Spleen (tissue), 11 donors: ENCODE results near the gene HLA-DMB. TPM values are rescaled to one million over a fixed set of nuclear protein-coding genes. Genes with fewer than 3 reads are reported as not detected.

Experiments
- DNase-seq: peaks from one replicate; pipeline ENCODE4 v3.0.0-alpha.2; 2020
- H3K27ac ChIP-seq, 8 donors: fragments of 200-600 bp; sonication (generic) in 7 of 8; 1 replicate in 4 of 8; 2 replicates in 4 of 8; pipeline versions ENCODE4 v1.5.0 to v1.8.0; 2016 to 2021; ENCODE audit warnings: inconsistent platforms in 4 of 8, mild to moderate bottlenecking in 4 of 8, moderate library complexity in 1 of 8
- H3K27me3 ChIP-seq, 7 donors: fragments of 200-600 bp; sonication (generic) in 6 of 7; replicated peaks in 1 of 7; 1 replicate in 4 of 7; 2 replicates in 3 of 7; pipeline versions ENCODE4 v1.5.0 to v1.8.0; 2016 to 2021; ENCODE audit warnings: inconsistent platforms in 3 of 7, mild to moderate bottlenecking in 1 of 7
- H3K36me3 ChIP-seq, 6 donors: fragments of 200-600 bp; sonication (generic) in 5 of 6; 1 replicate in 4 of 6; 2 replicates in 2 of 6; pipeline versions ENCODE4 v1.5.0 to v1.8.0; 2016 to 2021; ENCODE audit warnings: inconsistent platforms in 2 of 6
- H3K4me1 ChIP-seq, 6 donors: fragments of 200-600 bp; sonication (generic) in 5 of 6; 1 replicate in 3 of 6; 2 replicates in 3 of 6; pipeline versions ENCODE4 v1.5.0 to v1.8.0; 2016 to 2021; ENCODE audit warnings: inconsistent platforms in 3 of 6
- H3K4me3 ChIP-seq, 8 donors: fragments of 200-600 bp; sonication (generic) in 7 of 8; 1 replicate in 4 of 8; 2 replicates in 4 of 8; pipeline versions ENCODE4 v1.5.0 to v1.8.0; 2016 to 2021; ENCODE audit warnings: inconsistent platforms in 4 of 8, mild to moderate bottlenecking in 4 of 8, moderate library complexity in 2 of 8
- H3K9me3 ChIP-seq, 8 donors: fragments of 200-600 bp; sonication (generic) in 7 of 8; 1 replicate in 4 of 8; 2 replicates in 4 of 8; pipeline versions ENCODE4 v1.5.0 to v1.8.0; 2016 to 2021; ENCODE audit warnings: inconsistent platforms in 4 of 8
- POLR2A ChIP-seq, 3 donors: fragments of 450-650 bp; IDR thresholded peaks; one replicate each; pipeline ENCODE4 v1.5.1; 2017; ENCODE audit warnings: antibody characterized with exemption in 3 of 3, mild to moderate bottlenecking in 1 of 3
- POLR2AphosphoS5 ChIP-seq, 3 donors: sonication (generic); formaldehyde crosslinking; IDR thresholded peaks; one replicate each; pipeline ENCODE4 v1.5.1; 2017; ENCODE audit warnings: antibody characterized with exemption in 3 of 3
- WGBS, 5 donors: extraction: QIAGEN DNeasy Blood & Tissue Kit in 3 of 5; methylation state at CpG; one replicate each; pipeline versions ENCODE4 v1.1.5 to v1.1.7; 2013 to 2018; 5-methylcytosine and 5-hydroxymethylcytosine counted together
- intact Hi-C: fragments of 100-400 bp; cut with DNase I; formaldehyde crosslinking; loops from one replicate; pipeline ENCODE4 v1.15.0; 2023; ENCODE audit warnings: low total_unique reads
- polyA plus RNA-seq, 3 donors: library from polyadenylated mRNA; stranded (reverse); fragments of 200-250 nt; gene quantifications; one replicate each; pipeline ENCODE4 v1.2.1, GENCODE V29; 2013
- total RNA-seq, 7 donors: library from RNA; depleted of rRNA in 3 of 7; stranded (reverse); fragments of >200 nt in 3 of 7; fragmentation: NEBNext Ultra II Directional in 4 of 7; extraction: Animal tissue kit (Norgen Biotek cat#: 25700) in 4 of 7; gene quantifications; one replicate each; pipeline versions ENCODE4 v1.1.0 to v1.2.1, GENCODE V29; 2016 to 2021
- TF ChIP-seq, protein P1 (sequence below), 11 experiments: fragments of 200-600 bp in 7 of 11; fragments of 450-650 bp in 4 of 11; sonication (generic) in 4 of 11; IDR thresholded peaks in 8 of 11; conservative IDR thresholded peaks in 3 of 11; 1 replicate in 7 of 11; 2 replicates in 4 of 11; pipeline versions ENCODE4 v1.4.0 to v1.8.0; 2016 to 2021; ENCODE audit warnings: antibody characterized with exemption in 11 of 11, inconsistent platforms in 4 of 11, mild to moderate bottlenecking in 1 of 11
- donor health status: healthy with polysubstance abuse.
- donor health status: DM: no; HTN: no; CAD: no; lungs with moderate emphysema.
- donor health status: DM: no; HTN: no; CAD: no.
- donor health status: Bipolar disorder and iron deficiency.
- donor health status: healthy.
- donor health status: DM: no; HTN: no; CAD: no.
- donor health status: DM: yes; HTN: yes; CAD: no.

HLA-DMB gene
- total and polyA plus RNA-seq, 10 donors, result 124 to 226 (median 155) TPM

DNA sequence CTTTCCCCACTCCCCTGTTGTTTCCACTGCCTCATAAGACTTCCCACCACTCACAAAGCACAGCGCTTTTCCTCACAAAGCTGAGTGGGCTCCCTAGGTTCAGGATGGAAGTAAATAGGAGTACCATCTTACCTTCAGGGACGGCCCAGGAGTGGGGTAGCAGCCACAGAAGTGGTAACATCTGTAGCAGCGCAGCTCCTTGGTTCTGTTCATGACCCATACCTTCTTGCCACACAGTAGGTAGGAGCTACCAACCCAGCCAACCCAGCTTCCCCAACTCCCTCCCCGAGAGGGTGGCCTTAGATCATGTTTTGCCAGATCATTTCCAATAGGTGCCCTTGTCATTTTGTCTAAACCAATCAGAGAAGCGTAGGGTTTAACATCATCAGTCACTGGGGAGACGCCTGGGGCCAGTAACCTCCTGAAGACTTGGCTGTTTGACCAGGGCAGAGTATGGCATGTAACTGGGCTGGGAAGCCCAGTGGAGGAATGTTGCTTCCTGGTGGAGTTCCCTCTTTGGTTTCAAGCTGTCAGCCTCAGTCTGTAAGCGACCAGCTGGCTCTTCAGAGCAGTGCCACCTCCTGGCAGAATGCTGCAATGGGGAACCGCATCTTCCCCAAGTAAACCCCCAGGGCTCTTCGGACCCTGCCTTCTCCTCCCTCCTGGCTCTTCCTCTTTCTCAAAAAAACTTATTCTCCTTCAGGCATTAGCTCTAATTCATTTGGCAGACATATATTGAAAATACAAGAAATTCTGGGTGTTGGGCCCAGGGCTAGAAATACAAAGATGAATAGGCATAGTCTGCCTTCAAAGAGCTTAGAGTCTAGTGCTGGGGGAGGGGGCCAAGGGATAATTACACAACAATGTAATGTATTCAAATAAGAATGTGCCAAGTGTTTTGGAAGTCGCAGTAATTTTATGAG, 12.2 kb upstream of the HLA-DMB start, which contains the start of gene HLA-DMA:
Gene HLA-DMA (minus strand): TSS at position 281 of the 923 bp plus-strand sequence. CDS start 61 bp downstream, at position 220.
- no peaks in the 10 kb centered on the region for H3K9me3 ChIP-seq
- peak; percentile 92 for DNase-seq
- H3K4me1 ChIP-seq, result peaks cover 22 to 91% (median 78%) of the 10 kb centered on the region in 6 donors
- H3K4me3 ChIP-seq, result peak within 1 kb of the TSS; percentile 22 to 78 (median 42)
- peak; percentile 82 to 99 (median 96) for TF ChIP-seq POLR2A (IDR thresholded peaks at IDR 0.05)
- TF ChIP-seq, protein P1, sequence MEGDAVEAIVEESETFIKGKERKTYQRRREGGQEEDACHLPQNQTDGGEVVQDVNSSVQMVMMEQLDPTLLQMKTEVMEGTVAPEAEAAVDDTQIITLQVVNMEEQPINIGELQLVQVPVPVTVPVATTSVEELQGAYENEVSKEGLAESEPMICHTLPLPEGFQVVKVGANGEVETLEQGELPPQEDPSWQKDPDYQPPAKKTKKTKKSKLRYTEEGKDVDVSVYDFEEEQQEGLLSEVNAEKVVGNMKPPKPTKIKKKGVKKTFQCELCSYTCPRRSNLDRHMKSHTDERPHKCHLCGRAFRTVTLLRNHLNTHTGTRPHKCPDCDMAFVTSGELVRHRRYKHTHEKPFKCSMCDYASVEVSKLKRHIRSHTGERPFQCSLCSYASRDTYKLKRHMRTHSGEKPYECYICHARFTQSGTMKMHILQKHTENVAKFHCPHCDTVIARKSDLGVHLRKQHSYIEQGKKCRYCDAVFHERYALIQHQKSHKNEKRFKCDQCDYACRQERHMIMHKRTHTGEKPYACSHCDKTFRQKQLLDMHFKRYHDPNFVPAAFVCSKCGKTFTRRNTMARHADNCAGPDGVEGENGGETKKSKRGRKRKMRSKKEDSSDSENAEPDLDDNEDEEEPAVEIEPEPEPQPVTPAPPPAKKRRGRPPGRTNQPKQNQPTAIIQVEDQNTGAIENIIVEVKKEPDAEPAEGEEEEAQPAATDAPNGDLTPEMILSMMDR (IDR thresholded peaks at IDR 0.05 in 8 of 11, conservative IDR thresholded peaks at IDR 0.05 in 3 of 11), result peak; percentile 81 to 92 (median 87)
- TF ChIP-seq POLR2AphosphoS5 (IDR thresholded peaks at IDR 0.05), result peak in 2 of 3 donors; percentile 93 to 100
- H3K36me3 ChIP-seq, result peaks cover 0 to 27% (median 0%) of the 10 kb centered on the region in 6 donors
- intact Hi-C loops, result no loop called here
- H3K27me3 ChIP-seq, result no peaks in the 10 kb centered on the region
- H3K27ac ChIP-seq, result peak within 1 kb of the TSS; percentile 39 to 96 (median 88)
- WGBS, 5 donors, result 12 to 25% (median 18%) methylated on average over 10 of the region's 10 CpGs

DNA sequence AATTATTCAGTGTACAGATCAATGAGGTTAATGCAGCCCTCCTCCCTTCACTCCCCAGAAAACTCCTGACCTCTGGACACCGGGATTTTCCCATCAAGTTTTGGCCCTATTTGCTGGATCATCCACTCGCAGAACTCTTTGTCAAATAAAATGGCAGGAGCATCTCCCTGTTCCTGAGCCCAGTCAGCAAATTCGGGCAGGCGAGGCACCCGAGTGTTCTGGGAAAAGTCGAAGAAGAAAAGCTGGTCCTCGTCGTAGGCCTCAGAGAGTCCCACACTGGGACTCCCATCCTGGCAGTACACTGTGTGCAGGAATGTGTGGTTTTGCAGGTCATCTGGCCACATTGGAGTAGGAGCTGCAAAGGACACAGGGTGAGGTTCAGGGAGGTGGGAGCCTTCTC, 9.6 kb upstream of the HLA-DMB start:
- Histone ChIP-seq H3K9me3 (no peaks in the 10 kb centered on the region), H3K27me3 (no peaks in the 10 kb centered on the region), H3K27ac (peak overlapping the region in 5 of 8 donors; percentile 1 to 96 (median 91)), H3K36me3 (peaks cover 0 to 27% (median 0%) of the 10 kb centered on the region in 6 donors), H3K4me3 (peak overlapping the region in 6 of 8 donors; percentile 5 to 78 (median 40)), H3K4me1 (peaks cover 34 to 100% (median 88%) of the 10 kb centered on the region in 6 donors)
- WGBS, 5 donors, result 82 to 88% (median 85%) methylated on average over 8 of the region's 8 CpGs
- DNase-seq, result no peak
- intact Hi-C loops, result no loop called here
- TF ChIP-seq, protein P1 (IDR thresholded peaks at IDR 0.05 in 8 of 11, conservative IDR thresholded peaks at IDR 0.05 in 3 of 11), result no peak
- TF ChIP-seq POLR2A (IDR thresholded peaks at IDR 0.05) (no peak), POLR2AphosphoS5 (IDR thresholded peaks at IDR 0.05) (no peak)

DNA sequence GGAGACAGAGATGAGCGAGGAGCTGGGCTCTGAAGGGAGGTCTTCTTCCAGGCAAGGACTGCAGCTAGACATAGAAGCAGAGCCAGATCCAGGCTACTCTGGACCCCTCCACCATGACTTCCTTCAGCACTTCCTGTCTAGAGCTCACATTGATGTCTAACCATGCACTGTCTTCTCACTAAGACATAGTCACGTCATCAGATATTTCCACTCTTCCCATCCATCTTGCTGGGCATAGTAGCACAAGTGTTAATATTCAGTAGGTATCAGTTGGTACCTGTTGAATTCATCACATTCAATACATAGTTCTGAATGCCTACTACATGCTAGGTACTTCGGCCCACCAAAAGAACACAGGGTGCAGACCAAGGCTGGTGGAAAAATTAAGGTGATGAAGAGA, 9.2 kb upstream of the HLA-DMB start:
- TF ChIP-seq POLR2AphosphoS5 (IDR thresholded peaks at IDR 0.05) (no peak), POLR2A (IDR thresholded peaks at IDR 0.05) (no peak)
- TF ChIP-seq, protein P1 (IDR thresholded peaks at IDR 0.05 in 8 of 11, conservative IDR thresholded peaks at IDR 0.05 in 3 of 11), result no peak
- peak overlapping the region in 4 of 8 donors; percentile 89 to 96 (median 92) for H3K27ac ChIP-seq
- intact Hi-C loops, result no loop called here
- DNase-seq, result no peak
- H3K36me3 ChIP-seq, result peaks cover 0 to 27% (median 0%) of the 10 kb centered on the region in 6 donors
- peak overlapping the region in 3 of 8 donors; percentile 5 to 78 (median 41) for H3K4me3 ChIP-seq
- H3K27me3 ChIP-seq, result no peaks in the 10 kb centered on the region
- WGBS, 5 donors, result 72 to 83% (median 81%) methylated on average over 3 of the region's 3 CpGs
- H3K9me3 ChIP-seq, result no peaks in the 10 kb centered on the region
- peaks cover 37 to 100% (median 89%) of the 10 kb centered on the region in 6 donors for H3K4me1 ChIP-seq
